AG09309 (cell line): ENCODE measurements around the gene HNRNPH1.

Experiments used
- DNase-seq: peaks from one replicate; pipeline ENCODE4 v3.0.0-alpha.2; 2010; ENCODE audit warnings: low read depth
- H3K4me3 ChIP-seq: 2 replicates; pipeline ENCODE4 v1.5.1; 2011; ENCODE audit warnings: mild to moderate bottlenecking, low read depth, low read length, moderate library complexity; ENCODE audit not compliant: control insufficient read depth
- CTCF ChIP-seq: IDR thresholded peaks from 2 replicates; pipeline ENCODE4 v1.5.1; 2011; ENCODE audit warnings: mild to moderate bottlenecking, low read depth, low read length, inconsistent platforms; ENCODE audit not compliant: insufficient read depth, control insufficient read depth; ENCODE audit errors: missing control alignments

Gene HNRNPH1

DNA sequence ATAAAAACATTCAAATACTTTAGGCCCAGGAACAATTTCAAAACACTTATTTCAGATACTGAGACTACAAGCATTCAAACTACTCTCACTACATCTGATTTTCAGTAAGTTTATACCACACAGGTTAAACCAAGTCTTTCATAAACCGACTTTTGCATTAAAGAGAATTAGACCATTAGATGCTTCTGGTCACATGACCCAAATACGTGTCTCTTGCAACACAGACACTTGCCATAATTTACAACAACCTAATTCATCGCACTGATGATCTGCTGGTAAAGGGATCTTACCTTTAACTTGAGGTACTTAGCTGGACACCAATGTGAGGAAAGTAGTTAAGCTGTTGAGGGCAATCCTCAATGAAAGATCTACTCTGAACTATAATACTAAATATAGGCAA lies 3.2 kb downstream of the HNRNPH1 start:
- no peak for TF ChIP-seq CTCF
- peak overlapping the region; percentile 63 for H3K4me3 ChIP-seq
- DNase-seq = no peak

- TF ChIP-seq CTCF = no peak
- DNase-seq = no peak
- H3K4me3 ChIP-seq = peak overlapping the region; percentile 9; the same call in 1 of the 2 replicates
Observed at GRCh38 chr5:179619776-179620175, 3.7 kb downstream of the HNRNPH1 start.

GRCh38 chr5:179618923-179619554 lies 4.4 kb downstream of the HNRNPH1 start:
- DNase-seq = no peak
- H3K4me3 ChIP-seq = peak overlapping the region; percentile 42
- TF ChIP-seq CTCF = no peak

GRCh38 chr5:179617930-179618329 lies 5.5 kb downstream of the HNRNPH1 start:
- no peak for DNase-seq
- H3K4me3 ChIP-seq = no peak overlapping the region
- no peak for TF ChIP-seq CTCF

DNA sequence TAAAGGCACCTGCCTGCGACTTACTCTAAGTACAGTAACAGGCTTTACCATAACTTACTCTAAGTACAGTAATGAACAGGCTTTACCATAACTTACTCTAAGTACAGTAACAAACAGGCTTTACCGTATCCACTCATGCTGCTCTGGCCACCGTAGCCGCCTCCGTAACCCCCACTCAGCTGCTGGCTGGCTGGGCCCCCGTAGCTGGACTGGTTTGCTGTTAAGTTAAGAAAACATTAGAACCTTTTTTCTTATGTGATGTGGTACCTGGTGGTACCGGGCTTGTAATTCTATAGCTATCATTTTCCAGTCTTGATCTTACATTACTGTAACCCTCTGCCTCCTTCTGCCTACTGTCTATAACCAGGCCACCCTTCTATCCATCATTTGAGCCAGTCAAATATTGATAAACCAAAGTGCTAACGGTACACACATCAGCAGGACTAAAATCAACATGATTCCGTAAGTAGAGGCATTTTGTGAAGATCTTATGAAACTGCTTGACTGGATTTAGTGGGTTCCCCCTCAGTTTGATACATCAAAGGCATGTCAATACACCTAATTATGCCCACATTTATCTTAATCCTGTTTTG lies 7.4 kb downstream of the HNRNPH1 start:
- no peak overlapping the region for H3K4me3 ChIP-seq
- no peak for DNase-seq
- no peak for TF ChIP-seq CTCF

- no peak overlapping the region for H3K4me3 ChIP-seq
- no peak for TF ChIP-seq CTCF
- DNase-seq = no peak
Observed at GRCh38 chr5:179615203-179615602, 8.3 kb downstream of the HNRNPH1 start.
